NCI-H1930 (cell line): Measurements from ENCODE around the gene IRF2BP2.
"Not testable (repeated sequence)": the region's sequence is repeated elsewhere in the genome, so short reads cannot be mapped to it uniquely, and the experiment has no call there.

Source experiments
- DNase-seq, 2 experiments: peaks; one replicate each; lab custom pipeline; 2025; lab: John Stamatoyannopoulos, UW

IRF2BP2 gene

DNA sequence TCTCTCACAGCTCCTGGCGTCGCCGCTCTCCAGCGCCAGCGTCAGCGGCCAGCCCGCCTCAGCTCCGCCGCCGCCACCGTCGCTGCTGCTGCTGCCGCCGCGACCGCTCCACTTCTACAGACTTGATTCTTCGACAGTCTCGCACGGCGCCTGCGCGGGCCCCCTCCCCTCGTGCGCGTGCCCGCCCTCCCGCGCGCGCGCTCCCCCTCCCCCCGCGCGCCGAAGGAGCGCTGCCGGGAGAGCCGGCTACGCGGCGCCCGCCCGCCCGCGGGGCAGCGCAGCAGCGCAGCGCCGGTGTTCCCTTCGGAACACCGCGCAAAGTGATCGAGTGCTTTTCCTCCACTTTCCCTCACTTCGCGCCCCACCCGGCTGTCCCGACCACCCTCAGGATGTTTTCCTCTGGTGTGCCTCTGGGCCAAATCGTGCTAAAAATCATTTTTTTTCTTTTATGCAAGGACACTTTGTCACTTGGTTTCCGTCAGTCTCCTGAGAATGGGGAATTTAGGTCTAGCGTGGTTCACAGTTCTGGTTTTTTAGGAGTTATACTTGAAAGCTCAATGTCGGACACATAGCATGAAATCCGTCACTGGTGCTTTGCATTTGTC, at the start of gene IRF2BP2:
Gene IRF2BP2 (minus strand): TSS at position 118 of the 605 bp plus-strand sequence. CDS start 684 bp downstream, outside the sequence.
- peak; percentile 74 to 92 for DNase-seq

DNA sequence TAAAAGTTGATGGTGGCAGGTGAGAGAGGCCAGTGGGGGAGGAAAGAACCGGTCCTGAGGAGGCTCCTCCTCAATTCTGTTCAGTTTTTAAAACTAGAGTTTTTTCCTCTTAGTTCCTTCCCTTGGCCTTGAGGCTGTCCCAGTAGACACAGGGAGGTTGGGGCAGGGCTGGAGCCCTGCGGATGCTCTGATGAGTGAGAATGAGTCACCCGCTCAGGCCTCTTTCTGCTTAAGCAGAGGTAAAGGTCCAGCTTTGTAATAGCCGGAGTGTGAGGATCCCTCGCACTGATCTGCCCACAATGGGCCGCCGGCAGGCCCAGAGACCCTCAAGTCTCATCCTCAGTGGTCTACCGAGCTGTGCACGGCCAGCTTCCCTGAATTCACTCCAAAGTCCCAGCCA, 49.6 kb upstream of the IRF2BP2 start:
- DNase-seq: no peak

DNA sequence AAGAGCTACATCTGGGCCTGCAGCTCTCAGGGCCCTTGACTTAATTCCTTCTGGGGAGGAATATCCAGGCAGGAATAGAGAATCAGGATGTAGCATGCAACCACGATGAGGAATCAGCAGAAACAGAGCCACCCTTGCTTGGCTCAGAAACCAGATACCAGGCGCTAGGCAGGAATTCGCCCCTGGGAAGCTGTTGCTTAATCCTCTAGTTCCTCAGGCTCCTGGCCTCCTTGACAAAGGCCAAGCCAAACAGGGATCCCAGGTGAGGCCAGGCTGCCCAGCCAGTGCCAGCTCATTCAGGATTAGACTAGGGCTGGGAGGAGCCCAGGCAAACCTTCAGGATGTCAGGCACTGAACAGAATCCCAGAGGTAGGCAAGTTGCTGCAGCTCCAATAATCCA, 48.2 kb upstream of the IRF2BP2 start:
- DNase-seq: no peak

DNA sequence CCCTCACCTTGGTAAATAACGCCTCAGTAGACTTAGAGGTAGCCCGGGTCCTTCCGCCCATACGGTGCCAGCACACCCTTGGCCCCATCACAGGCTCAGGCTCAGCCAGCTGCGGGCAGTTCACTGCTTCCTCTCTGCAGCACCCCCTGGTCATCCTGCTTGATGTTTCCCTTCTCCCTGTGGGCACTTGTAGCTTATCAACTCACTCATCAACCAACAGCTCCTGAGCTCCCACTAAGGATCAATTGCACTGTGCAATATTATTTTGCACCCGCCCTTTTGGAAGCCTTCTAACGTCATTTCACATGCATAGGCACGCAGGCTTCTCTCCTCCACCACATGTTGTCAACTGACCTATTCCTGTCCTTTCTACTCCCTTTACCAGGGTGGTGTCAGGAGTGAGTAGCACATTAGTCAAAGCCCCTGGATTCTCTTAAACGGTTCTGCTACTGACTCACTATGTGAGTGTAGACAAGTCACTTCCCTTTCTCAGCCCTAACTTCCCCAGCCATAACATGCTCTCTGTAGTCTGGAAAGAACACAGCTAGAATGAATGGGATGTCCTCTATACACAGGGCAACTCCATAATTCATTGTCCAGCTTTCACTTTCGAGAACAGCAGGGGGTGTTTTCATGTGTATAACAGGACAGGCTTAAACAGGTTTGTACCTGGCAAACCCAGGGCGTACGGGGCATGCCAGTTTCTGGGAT, 47.1 kb upstream of the IRF2BP2 start:
- no peak for DNase-seq

DNA sequence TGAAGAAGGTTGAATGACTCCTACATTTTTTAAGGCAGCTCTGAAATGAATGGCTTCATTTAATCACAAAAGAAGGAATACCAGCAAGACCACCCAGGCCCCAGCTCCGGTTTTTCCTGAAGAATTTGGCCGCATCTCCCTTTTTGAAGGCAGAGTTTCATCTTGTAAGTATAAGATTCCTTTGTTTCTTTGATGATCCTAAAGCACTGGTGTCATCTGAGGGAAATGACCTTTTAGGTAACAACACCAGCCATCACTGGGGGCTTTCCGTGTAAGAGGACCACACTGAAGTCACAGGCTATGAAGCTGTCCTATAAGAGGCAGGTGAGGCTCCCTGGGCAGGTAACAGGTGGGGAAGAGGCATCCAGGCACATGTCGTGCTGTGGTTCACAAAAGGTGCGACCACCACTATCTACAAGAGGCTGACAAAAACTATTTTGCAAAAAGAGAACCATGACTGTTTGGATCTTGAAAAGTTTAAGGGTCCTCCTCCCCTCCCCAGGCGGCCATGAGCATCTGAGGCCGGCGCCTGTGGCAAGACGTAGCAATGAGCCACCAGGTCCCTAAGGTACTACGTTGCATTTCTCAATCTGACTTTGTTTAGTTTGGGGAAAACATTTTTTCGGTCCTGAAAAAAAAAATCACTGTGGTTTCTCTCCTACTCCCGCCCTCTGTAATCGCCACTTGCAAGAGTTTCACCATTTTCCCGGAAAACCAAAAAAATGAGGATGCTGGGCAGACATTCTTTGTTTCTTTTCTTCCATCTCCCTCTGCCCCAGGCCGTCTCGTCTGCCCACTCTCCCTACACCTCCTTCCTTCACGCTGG, 46.3 kb upstream of the IRF2BP2 start:
- DNase-seq: no peak

DNA sequence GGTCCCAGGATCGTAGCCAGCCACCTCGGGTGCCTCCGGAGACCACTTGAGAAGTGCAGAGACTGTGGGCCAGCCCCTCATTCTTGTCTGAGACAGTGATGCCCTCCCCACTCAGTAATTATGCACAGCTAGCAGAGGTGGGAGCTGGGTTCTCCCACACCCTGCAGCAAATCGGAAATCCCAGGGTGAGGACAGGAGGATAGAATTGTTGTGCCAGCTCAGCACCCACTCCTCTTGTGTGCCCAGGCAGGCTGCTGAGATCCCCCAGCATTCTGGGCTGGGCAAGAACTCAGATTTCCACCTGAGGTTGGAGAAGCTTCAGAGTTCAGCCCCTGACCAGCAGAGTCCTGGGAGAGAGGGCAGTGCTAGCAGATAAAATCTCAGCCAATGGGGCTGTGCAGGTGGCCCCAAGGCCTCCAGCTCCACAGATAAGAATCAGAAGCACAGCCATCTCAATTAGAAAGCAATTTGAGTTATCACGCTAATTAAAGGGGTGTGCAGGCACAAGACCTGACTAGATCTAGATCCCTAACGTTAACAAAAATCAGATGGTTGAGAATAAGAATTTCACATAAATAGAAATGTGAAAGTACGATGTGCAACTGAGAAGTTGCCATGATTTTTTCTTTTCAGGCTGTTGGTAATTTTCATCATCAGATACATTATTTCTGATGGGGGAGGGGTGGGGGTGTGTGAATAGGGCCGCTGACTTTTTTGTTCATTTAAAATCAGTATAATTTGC, 45.5 kb upstream of the IRF2BP2 start:
- no peak for DNase-seq

DNA sequence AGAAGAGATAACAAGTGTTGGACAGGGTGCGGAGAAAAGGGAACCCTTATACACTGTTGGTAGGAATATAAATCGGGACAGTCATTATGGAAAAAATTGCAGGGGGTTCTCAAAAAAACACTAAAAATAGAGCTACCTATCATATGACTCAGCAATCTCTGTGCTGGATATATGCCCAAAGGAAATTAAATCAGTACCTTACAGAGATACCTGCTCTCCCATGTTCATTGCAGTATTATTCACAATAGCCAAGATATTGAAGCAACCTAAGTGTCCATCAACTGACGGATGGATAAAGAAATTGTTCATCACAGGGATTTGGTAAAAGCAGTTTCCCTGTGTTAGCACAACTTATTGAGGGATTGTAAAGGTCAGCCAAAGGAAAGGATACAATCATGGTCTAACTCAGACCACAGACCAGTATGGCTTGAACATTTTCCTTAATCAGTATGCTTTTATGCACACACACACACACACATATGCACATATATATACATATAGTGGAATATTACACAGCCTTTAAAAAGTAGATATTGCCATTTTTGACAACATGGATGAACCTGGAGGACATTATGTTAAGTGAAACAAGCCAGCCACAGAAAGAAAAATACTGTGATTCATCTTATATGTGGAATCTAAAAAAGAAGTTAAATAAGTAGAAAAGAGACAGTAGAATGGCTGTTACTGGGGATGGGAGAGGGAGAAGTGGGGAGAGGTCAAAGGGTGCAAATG, 44.2 kb upstream of the IRF2BP2 start:
- no peak for DNase-seq

DNA sequence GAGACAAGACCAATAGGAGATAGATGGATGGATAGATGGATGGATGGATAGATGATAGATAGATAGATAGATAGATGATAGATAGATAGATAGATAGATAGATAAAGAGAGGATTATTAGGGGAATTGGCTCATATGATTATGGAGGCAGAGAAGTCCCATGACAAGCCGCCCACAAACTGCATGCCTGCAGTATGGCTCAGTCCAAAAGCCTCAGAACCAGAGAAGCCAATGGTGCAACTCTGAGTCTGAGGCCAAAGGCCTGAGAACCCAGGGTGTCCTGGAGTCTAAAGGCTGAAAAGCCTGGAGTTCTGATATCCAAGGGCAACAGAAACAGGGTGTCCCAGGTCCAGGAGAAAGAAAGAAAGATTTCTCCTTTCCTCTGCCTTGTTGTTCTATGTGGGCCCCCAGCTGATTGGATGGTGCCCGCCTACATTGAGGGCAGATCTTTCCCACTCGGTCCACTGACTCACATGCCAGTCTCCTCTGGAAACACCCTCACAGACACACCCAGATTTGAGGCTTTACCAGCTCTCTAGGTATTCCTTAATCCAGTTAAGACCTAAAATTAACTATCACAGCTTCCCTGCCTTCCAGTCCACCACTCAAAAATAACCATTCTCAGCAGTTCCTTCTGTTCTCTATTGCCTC, 39.6 kb upstream of the IRF2BP2 start:
- no peak for DNase-seq

DNA sequence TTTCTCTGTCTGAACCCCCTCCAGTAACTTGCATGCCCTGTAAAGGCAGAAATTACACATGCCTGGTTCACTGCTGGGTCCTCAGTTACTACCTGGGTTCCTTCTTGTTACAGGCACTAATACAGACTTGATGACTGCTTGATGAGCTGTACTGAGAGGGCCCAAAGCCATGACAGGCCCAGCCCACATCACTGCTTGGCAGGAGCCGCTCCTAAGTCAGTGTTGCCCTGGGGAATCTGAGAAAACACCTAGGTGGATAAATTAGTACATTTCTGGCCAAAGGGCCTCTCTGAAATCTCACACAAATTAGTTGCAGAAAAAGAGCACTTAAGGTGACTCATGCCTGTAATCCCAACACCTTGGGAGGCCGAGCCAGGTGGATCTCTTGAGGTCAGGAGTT, 37.8 kb upstream of the IRF2BP2 start:
- DNase-seq: no peak

DNA sequence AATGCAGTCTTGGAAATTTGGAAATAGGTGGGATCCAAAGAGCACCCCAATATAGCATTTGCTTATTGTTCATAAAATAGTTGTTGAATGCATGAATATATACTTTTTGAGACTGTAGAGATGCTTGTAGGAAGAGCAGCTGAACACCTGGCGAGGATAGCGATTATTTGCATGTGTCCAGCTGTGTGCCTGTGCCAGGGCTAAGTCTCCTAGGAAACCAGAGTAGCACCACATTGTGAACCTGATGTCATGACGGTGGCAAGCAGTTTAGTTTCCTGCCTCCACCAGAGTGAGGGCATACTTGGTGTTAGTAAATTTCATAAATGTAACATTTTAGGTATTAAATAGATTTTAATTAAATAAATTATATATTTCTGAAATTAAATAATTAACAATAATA, 37.3 kb upstream of the IRF2BP2 start:
- no peak for DNase-seq

DNA sequence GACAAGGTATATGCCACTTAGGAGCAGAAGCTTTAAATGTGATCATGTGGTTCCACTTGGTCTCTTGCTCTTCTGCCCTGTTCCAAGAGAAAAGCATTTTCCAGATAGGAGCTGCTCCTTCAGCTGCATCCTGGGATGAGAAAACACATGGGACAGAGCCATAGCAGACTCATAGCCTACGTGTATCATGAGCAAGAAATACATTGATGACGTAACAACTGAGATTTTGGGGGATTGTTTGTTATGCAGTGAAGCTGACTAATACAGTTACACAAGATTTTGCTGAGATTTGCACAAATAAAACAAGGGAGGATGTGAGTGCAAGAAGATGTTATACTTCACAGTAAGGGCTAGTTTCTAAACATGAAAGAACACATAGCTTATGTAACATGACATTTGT, 36.0 kb upstream of the IRF2BP2 start:
- DNase-seq: no peak

DNA sequence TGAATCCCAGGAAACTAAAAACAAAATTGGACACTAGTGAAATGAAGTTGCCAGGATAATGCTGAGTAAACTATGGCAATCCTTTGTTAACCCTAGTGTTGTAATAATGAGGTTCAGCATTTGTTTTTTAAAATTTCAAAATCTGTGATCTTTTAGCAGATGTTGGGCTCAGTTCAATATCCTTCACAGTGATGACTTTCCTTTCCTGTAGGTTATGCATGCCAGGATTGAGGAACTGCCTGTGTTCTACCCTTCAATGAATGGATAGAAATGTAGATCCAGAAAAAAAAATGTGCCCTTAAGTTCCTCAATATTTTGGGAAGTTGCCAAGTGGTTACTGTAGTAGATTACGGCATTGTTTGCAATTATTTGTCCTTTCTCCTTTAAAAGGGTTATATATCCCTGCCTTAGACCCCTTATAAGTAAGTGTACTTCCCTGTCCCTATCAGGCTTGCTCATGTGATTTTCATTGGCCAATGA, 35.5 kb upstream of the IRF2BP2 start:
- DNase-seq: no peak

DNA sequence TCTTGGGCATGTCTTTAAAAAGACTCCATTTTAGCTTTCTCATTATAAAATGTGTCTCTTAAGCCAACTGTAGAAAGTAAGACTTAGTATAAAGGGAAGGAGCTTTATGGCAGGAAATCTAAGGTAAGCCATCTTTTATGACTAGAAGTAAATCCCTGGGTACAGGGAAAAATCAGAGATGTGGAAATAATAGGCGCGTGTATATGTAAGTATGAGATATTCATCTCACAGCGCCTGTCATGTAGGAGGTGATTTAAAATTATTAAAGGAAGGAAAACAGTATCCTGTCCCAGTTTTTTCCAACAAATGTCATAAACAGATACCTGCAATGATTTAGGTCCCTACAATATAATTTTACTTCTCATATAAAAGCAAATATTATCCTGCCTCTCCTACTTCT, 35.0 kb upstream of the IRF2BP2 start:
- DNase-seq: no peak

DNA sequence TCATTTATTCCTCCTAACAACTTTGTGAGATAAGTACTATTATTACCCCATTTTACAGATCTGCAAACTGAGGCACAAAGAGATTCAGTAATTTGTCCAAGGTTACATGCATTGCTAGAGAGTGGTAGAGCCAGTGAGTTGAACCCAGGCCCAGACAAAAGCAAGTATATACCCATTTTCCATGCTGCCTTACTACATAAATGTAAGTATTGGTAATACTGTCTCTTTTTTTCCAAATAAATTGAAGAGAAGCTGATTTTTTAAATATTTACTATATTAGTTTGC, 33.8 kb upstream of the IRF2BP2 start:
- no peak for DNase-seq

DNA sequence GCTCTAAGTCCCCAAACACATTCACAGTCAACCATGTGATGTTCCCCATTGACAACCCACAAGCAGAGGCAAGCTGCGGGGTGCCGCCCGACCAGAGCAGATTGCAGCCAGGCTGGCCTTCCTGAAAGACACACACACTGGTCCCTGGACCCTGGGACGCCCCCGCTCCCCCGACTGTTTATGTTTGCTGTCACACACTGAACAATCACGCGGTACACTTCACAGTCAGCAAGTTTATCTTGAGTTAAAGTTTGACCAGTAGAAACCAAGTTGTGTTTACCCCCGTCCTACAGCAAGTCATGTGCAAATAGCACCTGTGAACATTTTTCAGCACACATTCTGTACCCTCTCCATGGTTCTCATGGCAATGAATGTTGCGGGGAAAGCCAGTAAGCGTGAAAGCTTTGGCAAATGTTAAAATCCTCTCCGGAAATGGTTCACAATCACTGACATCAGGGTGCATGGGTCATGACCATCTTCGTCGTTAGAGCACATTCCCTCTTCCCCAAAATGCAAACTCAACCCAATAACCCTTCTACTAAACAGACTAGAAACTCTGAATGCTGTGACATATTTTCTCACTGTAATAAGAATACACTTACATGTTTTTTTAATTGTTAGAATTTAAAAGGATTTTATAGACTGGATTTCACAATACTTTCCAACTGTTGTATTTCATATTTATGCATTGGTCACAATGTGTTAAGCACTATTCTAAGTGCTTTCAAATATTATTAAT, 33.3 kb upstream of the IRF2BP2 start:
- no peak for DNase-seq

DNA sequence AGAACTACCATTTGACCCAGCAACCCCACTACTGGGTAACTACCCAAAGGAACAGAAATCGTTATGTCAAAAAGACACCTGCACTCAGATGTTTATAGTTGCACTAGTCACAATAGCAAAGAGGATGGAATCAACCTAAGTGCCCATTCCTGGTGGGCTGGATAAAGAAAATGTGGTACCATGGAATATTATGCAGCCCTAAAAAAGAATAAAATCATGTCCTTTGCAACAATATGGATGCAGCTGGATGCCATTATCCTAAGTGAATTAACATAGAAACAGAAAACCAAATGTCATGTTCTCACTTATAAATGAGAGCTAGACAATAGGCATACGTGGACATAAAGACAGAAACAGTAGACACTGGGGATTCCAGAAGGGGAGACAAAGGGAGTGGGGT, 32.5 kb upstream of the IRF2BP2 start:
- no peak for DNase-seq

DNA sequence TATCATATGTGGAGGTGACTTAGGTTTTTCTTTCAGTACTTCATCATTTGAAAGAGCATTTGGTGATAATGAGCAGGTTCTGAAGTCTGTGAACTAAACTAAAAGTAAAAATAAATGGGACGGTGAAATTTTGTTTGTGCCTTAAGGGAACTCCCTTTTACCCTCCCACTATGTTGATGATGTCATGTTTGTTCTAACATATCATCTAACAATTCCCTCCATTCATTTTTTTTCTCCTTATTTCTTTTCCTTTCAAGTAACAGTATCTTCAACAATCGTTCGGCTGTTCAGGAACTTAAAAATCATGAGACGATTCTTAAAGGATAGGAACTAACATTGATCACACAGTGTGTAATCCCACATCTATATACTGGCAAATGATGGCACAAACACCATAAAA, 30.0 kb upstream of the IRF2BP2 start:
- no peak for DNase-seq

DNA sequence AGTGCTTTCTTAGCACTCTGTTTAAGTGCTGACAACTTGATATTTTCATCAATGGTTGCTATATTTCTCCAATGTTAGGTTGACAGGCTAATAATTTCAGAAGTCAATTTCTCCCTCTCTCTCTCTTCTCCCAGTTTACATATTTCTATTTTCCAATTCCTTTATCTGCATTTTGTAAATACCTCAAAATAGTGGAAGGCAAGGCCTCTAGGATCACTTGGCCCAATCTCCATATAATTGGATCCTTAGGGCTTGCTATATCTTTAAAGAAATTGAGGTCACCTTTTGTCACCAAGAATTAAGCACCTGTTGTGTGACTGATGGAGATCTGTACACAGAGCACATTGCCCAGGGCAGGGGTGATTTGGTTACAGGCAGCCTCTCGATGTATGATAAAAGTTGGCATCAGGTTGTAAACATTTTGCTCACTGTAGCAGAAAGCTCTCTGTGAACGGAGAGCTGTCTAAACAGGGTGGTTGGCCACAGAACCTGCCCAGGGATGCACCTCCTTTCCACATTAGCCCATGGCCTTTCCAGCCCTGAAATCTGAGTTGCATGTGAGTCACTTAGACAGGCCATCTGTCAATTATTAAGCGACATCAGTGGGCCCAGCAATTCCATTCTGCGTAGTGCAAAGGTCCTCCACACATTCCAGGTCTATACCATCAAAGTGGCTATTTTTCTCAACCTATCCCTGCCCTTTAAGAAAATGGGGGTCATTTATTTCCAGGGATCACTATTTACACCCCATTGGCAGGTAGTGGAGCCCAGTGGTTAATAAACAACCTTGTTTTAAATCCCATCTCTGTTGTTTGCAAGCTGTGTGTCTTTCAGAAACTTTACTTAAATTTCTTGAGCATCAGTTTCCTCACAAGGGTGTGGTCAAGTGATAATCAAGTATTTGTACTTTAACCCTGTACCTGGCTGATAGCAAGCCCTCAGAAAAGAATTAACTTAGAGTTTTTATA, 29.1 kb upstream of the IRF2BP2 start:
- no peak for DNase-seq

DNA sequence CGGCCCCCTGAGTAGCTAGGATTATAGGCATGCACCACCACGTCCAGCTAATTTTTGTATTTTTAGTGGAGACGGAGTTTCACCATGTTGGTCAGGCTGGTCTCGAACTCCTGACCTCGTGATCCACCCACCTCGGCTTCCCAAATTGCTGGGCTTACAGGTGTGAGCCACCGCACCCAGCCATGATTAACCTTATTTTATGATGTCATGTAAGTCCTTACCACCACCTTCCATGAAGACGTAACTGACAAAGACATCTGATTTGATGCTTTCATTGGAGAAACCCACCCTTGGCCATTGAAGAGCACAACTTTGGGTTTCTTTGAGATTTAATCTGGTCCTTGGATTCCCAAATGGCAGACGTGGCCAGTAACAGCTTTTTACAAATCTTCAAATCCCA, 24.9 kb upstream of the IRF2BP2 start:
- DNase-seq: not testable (repeated sequence)
